ENCODE results near the gene PRDM15. TPM values are rescaled to one million over a fixed set of nuclear protein-coding genes. Genes with fewer than 3 reads are reported as not detected.

The PRDM15 gene
- polyA plus RNA-seq, 4 donors = 3.6 to 5.1 (median 4.3) TPM

GRCh38 chr21:41895643-41896493 is 16.7 kb upstream of the PRDM15 start:
- no peak for DNase-seq
- Histone ChIP-seq H3K27ac (ENCODE audit: low read depth in 1 of 3, low read length in 2 of 3) (no peak overlapping the region), H3K4me3 (ENCODE audit: low read depth in 1 of 3, low read length in 3 of 3) (no peak overlapping the region), H3K4me1 (ENCODE audit: control insufficient read depth in 3 of 3, insufficient read depth in 2 of 3, low read depth in 1 of 3, low read length in 2 of 3) (no peaks in the 10 kb centered on the region), H3K36me3 (ENCODE audit: control insufficient read depth in 3 of 3, insufficient read depth in 2 of 3, low read depth in 1 of 3, low read length in 3 of 3) (peaks cover 0 to 70% (median 3%) of the 10 kb centered on the region in 3 donors), H3K27me3 (ENCODE audit: control insufficient read depth in 3 of 3, insufficient read depth in 3 of 3, low read length in 3 of 3) (no peaks in the 10 kb centered on the region), H3K9me3 (ENCODE audit: control insufficient read depth in 2 of 2, insufficient read depth in 1 of 2, low read depth in 1 of 2, low read length in 1 of 2) (no peaks in the 10 kb centered on the region)
- FAIRE-seq = no peak
- 69 to 89% (median 73%) methylated on average over 22 of the region's 22 CpGs for whole genome bisulfite sequencing, 3 donors

- Histone ChIP-seq H3K27me3 (ENCODE audit: control insufficient read depth in 3 of 3, insufficient read depth in 3 of 3, low read length in 3 of 3) (no peaks in the 10 kb centered on the region), H3K36me3 (ENCODE audit: control insufficient read depth in 3 of 3, insufficient read depth in 2 of 3, low read depth in 1 of 3, low read length in 3 of 3) (peaks cover 0 to 63% (median 3%) of the 10 kb centered on the region in 3 donors), H3K27ac (ENCODE audit: low read depth in 1 of 3, low read length in 2 of 3) (no peak overlapping the region), H3K9me3 (ENCODE audit: control insufficient read depth in 2 of 2, insufficient read depth in 1 of 2, low read depth in 1 of 2, low read length in 1 of 2) (no peaks in the 10 kb centered on the region), H3K4me3 (ENCODE audit: low read depth in 1 of 3, low read length in 3 of 3) (no peak overlapping the region), H3K4me1 (ENCODE audit: control insufficient read depth in 3 of 3, insufficient read depth in 2 of 3, low read depth in 1 of 3, low read length in 2 of 3) (no peaks in the 10 kb centered on the region)
- no peak for FAIRE-seq
- DNase-seq = no peak
- WGBS, 3 donors = 82 to 83% (median 83%) methylated on average over 13 of the region's 13 CpGs
Observed at GRCh38 chr21:41894922-41895557, 15.9 kb upstream of the PRDM15 start.

- Histone ChIP-seq H3K4me3 (ENCODE audit: low read depth in 1 of 3, low read length in 3 of 3) (no peak overlapping the region), H3K9me3 (ENCODE audit: control insufficient read depth in 2 of 2, insufficient read depth in 1 of 2, low read depth in 1 of 2, low read length in 1 of 2) (no peaks in the 10 kb centered on the region), H3K27ac (ENCODE audit: low read depth in 1 of 3, low read length in 2 of 3) (no peak overlapping the region), H3K27me3 (ENCODE audit: control insufficient read depth in 3 of 3, insufficient read depth in 3 of 3, low read length in 3 of 3) (no peaks in the 10 kb centered on the region), H3K4me1 (ENCODE audit: control insufficient read depth in 3 of 3, insufficient read depth in 2 of 3, low read depth in 1 of 3, low read length in 2 of 3) (no peaks in the 10 kb centered on the region), H3K36me3 (ENCODE audit: control insufficient read depth in 3 of 3, insufficient read depth in 2 of 3, low read depth in 1 of 3, low read length in 3 of 3) (peaks cover 0 to 60% (median 3%) of the 10 kb centered on the region in 3 donors)
- FAIRE-seq (no peak), DNase-seq (no peak)
- 92 to 95% (median 95%) methylated on average over 9 of the region's 9 CpGs for WGBS, 3 donors
Observed at GRCh38 chr21:41894511-41894910, 15.4 kb upstream of the PRDM15 start.

GRCh38 chr21:41892726-41893125 is 13.6 kb upstream of the PRDM15 start:
- Histone ChIP-seq H3K27me3 (ENCODE audit: control insufficient read depth in 3 of 3, insufficient read depth in 3 of 3, low read length in 3 of 3) (no peaks in the 10 kb centered on the region), H3K36me3 (ENCODE audit: control insufficient read depth in 3 of 3, insufficient read depth in 2 of 3, low read depth in 1 of 3, low read length in 3 of 3) (peaks cover 0 to 49% (median 5%) of the 10 kb centered on the region in 3 donors), H3K4me1 (ENCODE audit: control insufficient read depth in 3 of 3, insufficient read depth in 2 of 3, low read depth in 1 of 3, low read length in 2 of 3) (no peaks in the 10 kb centered on the region), H3K27ac (ENCODE audit: low read depth in 1 of 3, low read length in 2 of 3) (no peak overlapping the region), H3K9me3 (ENCODE audit: control insufficient read depth in 2 of 2, insufficient read depth in 1 of 2, low read depth in 1 of 2, low read length in 1 of 2) (no peaks in the 10 kb centered on the region), H3K4me3 (ENCODE audit: low read depth in 1 of 3, low read length in 3 of 3) (no peak overlapping the region)
- no peak for FAIRE-seq
- no peak for DNase-seq
- WGBS, 3 donors = 91 to 96% (median 92%) methylated on average over 16 of the region's 16 CpGs

- FAIRE-seq = no peak
- no peak for DNase-seq
- H3K27me3 ChIP-seq (ENCODE audit: control insufficient read depth in 3 of 3, insufficient read depth in 3 of 3, low read length in 3 of 3) = no peaks in the 10 kb centered on the region
- no peak overlapping the region for H3K4me3 ChIP-seq (ENCODE audit: low read depth in 1 of 3, low read length in 3 of 3)
- H3K27ac ChIP-seq (ENCODE audit: low read depth in 1 of 3, low read length in 2 of 3) = no peak overlapping the region
- WGBS, 3 donors = 76 to 89% (median 81%) methylated on average over 5 of the region's 5 CpGs
- peaks cover 0 to 39% (median 5%) of the 10 kb centered on the region in 3 donors for H3K36me3 ChIP-seq (ENCODE audit: control insufficient read depth in 3 of 3, insufficient read depth in 2 of 3, low read depth in 1 of 3, low read length in 3 of 3)
- no peaks in the 10 kb centered on the region for H3K4me1 ChIP-seq (ENCODE audit: control insufficient read depth in 3 of 3, insufficient read depth in 2 of 3, low read depth in 1 of 3, low read length in 2 of 3)
- no peaks in the 10 kb centered on the region for H3K9me3 ChIP-seq (ENCODE audit: control insufficient read depth in 2 of 2, insufficient read depth in 1 of 2, low read depth in 1 of 2, low read length in 1 of 2)
Observed at GRCh38 chr21:41891132-41891531, 12.0 kb upstream of the PRDM15 start.

- Histone ChIP-seq H3K4me1 (ENCODE audit: control insufficient read depth in 3 of 3, insufficient read depth in 2 of 3, low read depth in 1 of 3, low read length in 2 of 3) (no peaks in the 10 kb centered on the region), H3K4me3 (ENCODE audit: low read depth in 1 of 3, low read length in 3 of 3) (no peak overlapping the region), H3K27me3 (ENCODE audit: control insufficient read depth in 3 of 3, insufficient read depth in 3 of 3, low read length in 3 of 3) (no peaks in the 10 kb centered on the region), H3K36me3 (ENCODE audit: control insufficient read depth in 3 of 3, insufficient read depth in 2 of 3, low read depth in 1 of 3, low read length in 3 of 3) (peaks cover 0 to 38% (median 5%) of the 10 kb centered on the region in 3 donors), H3K27ac (ENCODE audit: low read depth in 1 of 3, low read length in 2 of 3) (no peak overlapping the region), H3K9me3 (ENCODE audit: control insufficient read depth in 2 of 2, insufficient read depth in 1 of 2, low read depth in 1 of 2, low read length in 1 of 2) (no peaks in the 10 kb centered on the region)
- DNase-seq (no peak), FAIRE-seq (no peak)
- WGBS, 3 donors = 63 to 92% (median 76%) methylated on average over 6 of the region's 6 CpGs
Observed at GRCh38 chr21:41890355-41890754, 11.2 kb upstream of the PRDM15 start.

- Histone ChIP-seq H3K9me3 (ENCODE audit: control insufficient read depth in 2 of 2, insufficient read depth in 1 of 2, low read depth in 1 of 2, low read length in 1 of 2) (no peaks in the 10 kb centered on the region), H3K27me3 (ENCODE audit: control insufficient read depth in 3 of 3, insufficient read depth in 3 of 3, low read length in 3 of 3) (no peaks in the 10 kb centered on the region), H3K4me3 (ENCODE audit: low read depth in 1 of 3, low read length in 3 of 3) (no peak overlapping the region), H3K4me1 (ENCODE audit: control insufficient read depth in 3 of 3, insufficient read depth in 2 of 3, low read depth in 1 of 3, low read length in 2 of 3) (no peaks in the 10 kb centered on the region), H3K36me3 (ENCODE audit: control insufficient read depth in 3 of 3, insufficient read depth in 2 of 3, low read depth in 1 of 3, low read length in 3 of 3) (peaks cover 0 to 29% (median 2%) of the 10 kb centered on the region in 3 donors), H3K27ac (ENCODE audit: low read depth in 1 of 3, low read length in 2 of 3) (no peak overlapping the region)
- DNase-seq (no peak), FAIRE-seq (no peak)
- 87 to 93% (median 91%) methylated on average over 13 of the region's 13 CpGs for WGBS, 3 donors
Observed at GRCh38 chr21:41888749-41889376, 9.7 kb upstream of the PRDM15 start.

- WGBS, 3 donors = 93 to 98% (median 95%) methylated on average over 5 of the region's 5 CpGs
- DNase-seq (no peak), FAIRE-seq (no peak)
- Histone ChIP-seq H3K27ac (ENCODE audit: low read depth in 1 of 3, low read length in 2 of 3) (no peak overlapping the region), H3K4me3 (ENCODE audit: low read depth in 1 of 3, low read length in 3 of 3) (no peak overlapping the region), H3K9me3 (ENCODE audit: control insufficient read depth in 2 of 2, insufficient read depth in 1 of 2, low read depth in 1 of 2, low read length in 1 of 2) (no peaks in the 10 kb centered on the region), H3K27me3 (ENCODE audit: control insufficient read depth in 3 of 3, insufficient read depth in 3 of 3, low read length in 3 of 3) (no peaks in the 10 kb centered on the region), H3K36me3 (ENCODE audit: control insufficient read depth in 3 of 3, insufficient read depth in 2 of 3, low read depth in 1 of 3, low read length in 3 of 3) (peaks cover 0 to 27% (median 2%) of the 10 kb centered on the region in 3 donors), H3K4me1 (ENCODE audit: control insufficient read depth in 3 of 3, insufficient read depth in 2 of 3, low read depth in 1 of 3, low read length in 2 of 3) (no peaks in the 10 kb centered on the region)
Observed at GRCh38 chr21:41887667-41888066, 8.5 kb upstream of the PRDM15 start.

All from small intestine (tissue), 7 donors.